ENCODE results near the gene ZNF710.
A peak's percentile ranks its signal among the peaks of the same experiment; 100 is the strongest.
"Not testable (repeated sequence)": the region's sequence is repeated elsewhere in the genome, so short reads cannot be mapped to it uniquely, and the experiment has no call there.

Gene ZNF710, protein sequence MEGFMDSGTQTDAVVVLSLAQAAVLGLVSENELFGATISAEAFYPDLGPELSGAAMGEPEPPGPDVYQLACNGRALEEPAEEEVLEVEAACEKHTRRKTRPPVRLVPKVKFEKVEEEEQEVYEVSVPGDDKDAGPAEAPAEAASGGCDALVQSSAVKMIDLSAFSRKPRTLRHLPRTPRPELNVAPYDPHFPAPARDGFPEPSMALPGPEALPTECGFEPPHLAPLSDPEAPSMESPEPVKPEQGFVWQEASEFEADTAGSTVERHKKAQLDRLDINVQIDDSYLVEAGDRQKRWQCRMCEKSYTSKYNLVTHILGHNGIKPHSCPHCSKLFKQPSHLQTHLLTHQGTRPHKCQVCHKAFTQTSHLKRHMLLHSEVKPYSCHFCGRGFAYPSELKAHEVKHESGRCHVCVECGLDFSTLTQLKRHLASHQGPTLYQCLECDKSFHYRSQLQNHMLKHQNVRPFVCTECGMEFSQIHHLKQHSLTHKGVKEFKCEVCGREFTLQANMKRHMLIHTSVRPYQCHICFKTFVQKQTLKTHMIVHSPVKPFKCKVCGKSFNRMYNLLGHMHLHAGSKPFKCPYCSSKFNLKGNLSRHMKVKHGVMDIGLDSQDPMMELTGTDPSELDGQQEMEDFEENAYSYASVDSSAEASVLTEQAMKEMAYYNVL

DNA sequence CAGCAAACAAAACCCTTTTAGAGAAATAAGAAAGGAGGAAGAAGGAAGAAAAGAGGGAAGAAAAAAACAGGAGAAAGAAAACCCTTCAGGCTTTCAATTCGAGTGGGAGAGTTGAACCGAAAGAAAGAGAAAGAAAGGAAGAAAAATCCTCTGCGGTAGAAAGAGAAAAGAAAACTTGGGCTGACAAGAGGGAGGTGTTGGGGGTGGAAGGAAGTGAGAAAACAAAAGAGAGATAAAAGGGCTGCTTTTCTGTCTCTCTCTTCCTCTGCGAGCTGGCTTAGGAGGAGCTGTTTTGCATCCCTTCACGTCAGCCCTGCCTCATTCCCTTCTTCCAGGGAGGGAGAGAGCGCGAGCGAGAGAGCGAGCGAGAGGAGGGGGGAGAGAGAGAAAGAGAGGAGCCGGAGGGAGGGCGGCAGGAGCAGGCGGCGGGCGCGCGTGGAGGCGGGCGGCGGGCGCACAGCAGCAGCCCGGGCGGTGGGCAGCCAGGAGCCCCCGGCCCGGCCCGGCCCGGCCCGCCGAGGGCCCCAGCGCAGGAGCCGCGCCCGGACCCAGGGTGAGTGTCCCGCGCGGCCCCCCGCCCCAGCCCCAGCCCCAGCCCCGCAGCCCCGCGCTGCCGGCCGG is at the start of gene ZNF710:
ZNF710 (plus strand) TSS at position 263 of the 621 bp plus-strand sequence. CDS start 65,814 bp downstream, outside the sequence.
- Histone ChIP-seq H3K9me3 (replicated peaks in 1 of 11) (no peaks in the 10 kb centered on the region), H3K27ac (peak within 1 kb of the TSS; percentile 92 to 99 (median 97)), H4K20me1 (peaks cover 8 to 33% (median 13%) of the 10 kb centered on the region in 11 experiments; a peak in 15 of 22 replicates), H3K4me2 (peak within 1 kb of the TSS; percentile 92 to 99 (median 94)), H3K4me3 (peak within 1 kb of the TSS; percentile 68 to 90 (median 78)), H3K4me1 (peaks cover 54 to 73% (median 67%) of the 10 kb centered on the region in 10 experiments), H3K36me3 (peaks cover 0 to 28% (median 11%) of the 10 kb centered on the region in 11 experiments; a peak in 12 of 22 replicates), H3K27me3 (no peaks in the 10 kb centered on the region), H3K9ac (peak within 1 kb of the TSS; percentile 94 to 99 (median 96))
- TF ChIP-seq Cebpa-rat (IDR thresholded peaks at IDR 0.05): no peak

DNA sequence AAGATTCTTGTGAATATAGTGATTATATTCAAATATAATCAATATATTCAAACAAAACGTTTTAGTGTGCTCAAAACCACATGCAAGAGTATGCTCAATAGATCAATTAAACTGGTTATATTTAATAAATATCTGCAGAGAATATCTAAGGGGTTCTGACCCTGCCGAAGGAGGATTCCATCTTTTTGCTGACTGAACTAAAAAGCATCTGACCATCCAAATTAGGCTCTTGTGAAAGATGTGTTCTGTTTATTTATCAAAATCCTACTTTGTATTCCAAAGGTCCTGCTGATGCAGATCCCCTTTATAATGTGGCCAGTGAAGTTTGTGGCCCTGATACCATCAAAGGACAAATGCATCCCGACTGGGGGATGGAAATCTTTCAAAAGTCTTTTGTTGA is 46.6 kb upstream of the ZNF710 start:
- H3K36me3 ChIP-seq: no peaks in the 10 kb centered on the region
- H3K4me1 ChIP-seq: no peaks in the 10 kb centered on the region
- H4K20me1 ChIP-seq: no peaks in the 10 kb centered on the region
- no peak overlapping the region for H3K27ac ChIP-seq
- no peak for TF ChIP-seq Cebpa-rat (IDR thresholded peaks at IDR 0.05)
- H3K9me3 ChIP-seq (replicated peaks in 1 of 11): peaks cover 4 to 10% (median 8%) of the 10 kb centered on the region in 11 experiments; a peak in 11 of 22 replicates
- no peak overlapping the region for H3K4me2 ChIP-seq
- no peaks in the 10 kb centered on the region for H3K27me3 ChIP-seq
- no peak overlapping the region for H3K4me3 ChIP-seq
- no peak overlapping the region for H3K9ac ChIP-seq

DNA sequence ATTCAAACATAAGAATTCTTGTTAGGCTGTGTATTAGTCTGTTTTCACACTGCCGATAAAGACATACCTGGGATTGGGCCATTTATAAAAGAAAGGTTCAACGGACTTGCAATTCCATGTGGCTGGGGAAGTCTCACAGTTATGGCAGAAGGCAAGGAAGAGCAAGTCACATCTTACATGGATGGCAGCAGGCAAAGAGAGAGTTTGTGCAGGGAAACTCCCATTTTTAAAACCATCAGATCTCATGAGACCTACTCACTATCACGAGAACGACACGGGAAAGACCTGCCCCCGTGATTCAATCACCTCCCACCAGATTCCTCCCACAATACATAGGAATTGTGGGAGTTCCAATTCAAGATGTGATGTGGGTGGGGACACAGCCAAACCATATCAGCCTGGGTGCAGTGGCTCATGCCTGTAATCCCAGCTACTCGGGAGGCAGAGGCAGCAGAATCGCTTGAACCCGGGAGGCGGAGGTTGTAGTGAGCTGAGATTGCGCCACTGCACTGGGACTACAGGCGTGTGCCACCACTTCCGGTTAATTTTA is 45.6 kb upstream of the ZNF710 start:
- not testable (repeated sequence) for H4K20me1 ChIP-seq, H3K36me3 ChIP-seq, H3K9ac ChIP-seq, H3K27ac ChIP-seq, H3K4me1 ChIP-seq, H3K4me2 ChIP-seq, H3K27me3 ChIP-seq, H3K4me3 ChIP-seq
- peaks cover 4 to 10% (median 8%) of the 10 kb centered on the region in 11 experiments; a peak in 11 of 22 replicates for H3K9me3 ChIP-seq (replicated peaks in 1 of 11)

DNA sequence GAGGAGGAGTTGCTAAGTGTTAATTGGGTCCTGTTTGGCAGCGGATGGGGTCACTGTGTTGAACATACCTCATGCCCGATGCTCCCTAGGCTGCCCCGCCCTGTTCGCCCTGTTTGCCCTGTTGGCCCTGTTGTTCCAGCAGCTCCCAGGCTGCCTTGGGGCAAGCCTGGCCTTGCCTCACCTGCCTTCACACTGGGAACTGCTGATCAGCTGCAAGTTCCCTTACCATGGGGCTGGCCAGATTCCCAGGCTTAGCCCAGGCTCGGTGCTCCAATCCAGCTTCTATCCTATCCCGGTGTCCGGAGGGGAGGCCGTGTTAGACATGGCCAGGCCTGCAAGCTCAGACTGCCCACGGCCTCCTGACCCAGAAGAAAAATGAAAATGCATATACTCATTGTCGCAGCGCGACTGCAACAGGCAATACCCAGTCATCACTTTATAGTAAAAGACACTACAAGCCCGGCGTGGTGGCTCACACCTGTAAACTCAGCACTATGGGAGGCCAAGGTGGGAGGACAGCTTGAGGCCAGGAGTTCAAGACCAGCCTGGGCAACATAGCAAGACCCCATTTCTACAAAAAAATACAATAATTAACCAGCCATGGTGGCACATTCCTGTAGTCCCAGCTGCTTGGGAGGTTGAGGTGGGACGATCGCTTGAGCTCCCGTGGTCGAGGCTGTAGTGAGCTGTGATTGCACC is 42.9 kb upstream of the ZNF710 start:
- peaks cover 4 to 10% (median 8%) of the 10 kb centered on the region in 11 experiments; a peak in 11 of 22 replicates for H3K9me3 ChIP-seq (replicated peaks in 1 of 11)
- no peaks in the 10 kb centered on the region for H3K36me3 ChIP-seq
- H3K4me3 ChIP-seq: no peak overlapping the region
- H3K9ac ChIP-seq: no peak overlapping the region
- H4K20me1 ChIP-seq: no peaks in the 10 kb centered on the region
- TF ChIP-seq Cebpa-rat (IDR thresholded peaks at IDR 0.05): no peak
- H3K27ac ChIP-seq: no peak overlapping the region
- peaks cover 0 to 2% (median 0%) of the 10 kb centered on the region in 10 experiments; a peak in 2 of 20 replicates for H3K4me1 ChIP-seq
- no peaks in the 10 kb centered on the region for H3K27me3 ChIP-seq
- H3K4me2 ChIP-seq: no peak overlapping the region

DNA sequence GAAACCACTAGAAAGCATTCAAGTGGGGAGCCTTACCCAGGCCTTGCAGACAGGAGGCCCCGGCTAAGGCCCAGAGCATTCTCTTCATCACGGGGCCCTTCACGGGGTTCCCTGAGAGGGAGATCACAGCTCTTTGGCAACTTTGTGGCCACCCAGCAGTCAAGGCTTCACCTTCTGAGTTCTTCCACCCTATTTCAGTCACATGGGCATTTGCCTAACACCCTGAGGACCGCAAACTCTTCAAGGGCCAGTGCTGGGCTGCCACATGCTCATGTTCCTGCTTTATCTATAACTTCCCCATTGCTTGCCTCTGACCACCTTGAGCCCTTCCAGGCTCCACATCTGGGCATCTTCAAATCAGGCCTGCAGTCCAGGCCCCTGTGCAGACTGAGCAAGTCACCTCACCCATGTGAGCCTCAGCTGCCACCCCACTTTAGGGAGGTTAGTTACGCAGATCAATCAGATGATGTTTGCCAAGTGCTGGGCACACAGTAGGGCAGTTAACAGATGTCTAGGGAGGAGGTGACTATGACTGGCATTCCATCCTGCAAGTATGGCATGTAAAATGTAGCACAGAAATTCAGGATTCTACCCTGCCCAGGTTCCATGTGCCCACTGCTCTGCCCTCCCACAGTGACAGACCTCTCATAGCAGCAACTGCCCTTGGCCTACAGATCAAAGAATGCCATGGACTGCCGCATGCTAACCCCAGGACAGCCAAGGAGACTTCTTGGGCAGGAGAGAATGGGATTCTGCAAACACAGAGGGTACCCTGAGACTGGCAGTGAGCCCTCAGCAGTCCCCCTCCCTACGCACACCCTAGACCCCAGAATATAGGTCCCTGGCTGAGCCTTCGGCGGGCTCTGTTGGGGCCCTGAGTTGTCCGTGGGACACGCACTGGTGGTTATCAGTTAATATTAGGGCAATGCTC is 37.6 kb upstream of the ZNF710 start:
- H3K27me3 ChIP-seq: no peaks in the 10 kb centered on the region
- H3K4me2 ChIP-seq: peak overlapping the region in 6 of 11 experiments; percentile 17 to 56 (median 45); a peak in 6 of 22 replicates
- H3K36me3 ChIP-seq: no peaks in the 10 kb centered on the region
- no peak overlapping the region for H3K9ac ChIP-seq
- no peak overlapping the region for H3K4me3 ChIP-seq
- H3K27ac ChIP-seq: no peak overlapping the region
- H3K4me1 ChIP-seq: peaks cover 14 to 34% (median 20%) of the 10 kb centered on the region in 10 experiments
- no peaks in the 10 kb centered on the region for H3K9me3 ChIP-seq (replicated peaks in 1 of 11)
- H4K20me1 ChIP-seq: no peaks in the 10 kb centered on the region
- TF ChIP-seq Cebpa-rat (IDR thresholded peaks at IDR 0.05): no peak

DNA sequence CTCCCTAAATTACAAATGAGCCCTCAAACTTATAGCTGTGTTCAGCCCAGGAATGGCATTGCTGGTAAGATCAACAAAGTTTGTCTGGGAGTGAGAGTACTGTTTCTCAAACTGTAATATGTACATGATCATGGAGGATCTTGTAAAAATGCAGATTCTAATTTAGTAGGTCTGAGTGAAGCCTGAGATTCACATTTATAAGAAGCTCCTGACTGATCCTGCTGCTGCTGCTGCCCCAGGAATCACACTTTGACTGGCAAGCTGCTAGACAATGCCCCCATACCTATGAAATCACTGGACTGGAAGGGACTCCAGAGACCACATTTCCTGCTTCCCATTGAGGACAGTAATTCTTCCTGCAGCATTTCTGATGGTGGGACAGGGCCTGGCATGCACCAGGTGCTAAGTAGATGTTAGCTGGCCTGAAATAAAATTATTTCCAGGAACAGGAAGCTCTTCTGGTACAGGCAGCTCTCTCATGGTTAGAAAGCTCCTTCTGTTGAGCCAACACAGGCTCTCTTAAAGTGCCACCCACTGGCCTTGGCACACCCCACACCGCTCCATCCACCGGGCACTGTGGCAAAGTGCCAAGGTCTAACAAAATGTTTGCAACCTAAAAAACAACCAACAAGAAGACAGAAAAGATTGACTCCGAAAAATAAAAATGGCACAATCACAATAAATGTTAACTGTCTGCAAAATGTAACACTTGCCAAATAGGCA is 36.7 kb upstream of the ZNF710 start:
- H3K4me1 ChIP-seq: peaks cover 14 to 34% (median 20%) of the 10 kb centered on the region in 10 experiments
- no peaks in the 10 kb centered on the region for H3K9me3 ChIP-seq (replicated peaks in 1 of 11)
- H3K4me2 ChIP-seq: peak overlapping the region; percentile 23 to 63 (median 52); a peak in 21 of 22 replicates
- H3K27me3 ChIP-seq: no peaks in the 10 kb centered on the region
- TF ChIP-seq Cebpa-rat (IDR thresholded peaks at IDR 0.05): no peak
- no peak overlapping the region for H3K9ac ChIP-seq
- no peaks in the 10 kb centered on the region for H4K20me1 ChIP-seq
- no peak overlapping the region for H3K4me3 ChIP-seq
- H3K36me3 ChIP-seq: no peaks in the 10 kb centered on the region
- H3K27ac ChIP-seq: peak overlapping the region in 1 of 11 experiments; percentile 16; a peak in 1 of 22 replicates

DNA sequence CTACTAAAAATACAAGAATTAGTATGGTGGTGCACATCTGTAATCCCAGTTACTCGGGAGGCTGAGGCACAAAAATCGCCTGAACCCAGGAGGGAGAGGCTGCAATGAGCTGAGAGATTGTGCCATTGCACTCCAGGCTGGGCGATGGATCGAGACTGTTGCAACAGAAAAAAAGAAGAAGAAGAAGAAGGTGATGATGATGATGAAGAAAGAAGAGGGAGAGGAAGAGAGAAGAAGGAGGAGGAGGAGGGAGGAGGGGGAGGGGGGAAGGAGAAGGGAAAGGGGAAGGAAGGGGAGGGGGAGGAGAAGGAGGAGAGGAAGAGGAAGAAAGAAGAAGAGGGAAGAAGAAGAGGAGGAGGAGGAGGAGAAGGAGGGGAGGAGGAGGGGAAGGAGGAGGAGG is 33.2 kb upstream of the ZNF710 start:
- H3K27ac ChIP-seq: no peak overlapping the region
- H3K4me3 ChIP-seq: no peak overlapping the region
- H3K9ac ChIP-seq: no peak overlapping the region
- peak overlapping the region in 1 of 11 experiments; percentile 42; a peak in 2 of 22 replicates for H3K4me2 ChIP-seq
- no peak for TF ChIP-seq Cebpa-rat (IDR thresholded peaks at IDR 0.05)
- peaks cover 32 to 67% (median 50%) of the 10 kb centered on the region in 10 experiments for H3K4me1 ChIP-seq
- no peaks in the 10 kb centered on the region for H3K36me3 ChIP-seq
- H4K20me1 ChIP-seq: no peaks in the 10 kb centered on the region
- H3K9me3 ChIP-seq (replicated peaks in 1 of 11): no peaks in the 10 kb centered on the region
- H3K27me3 ChIP-seq: no peaks in the 10 kb centered on the region

Measured in BLaER1 treated with 17β-estradiol and CSF1 and Interleukin-3, amounts not matched to agents 10 nM and 100 nM (cell line).